ENCODE data around the gene RABGAP1L.

Gene RABGAP1L

GRCh38 chr1:174660476-174660875 lies 501.2 kb downstream of the RABGAP1L start:
- Histone ChIP-seq H3K9me3 (ENCODE audit: control insufficient read depth, low read length) (no peaks in the 10 kb centered on the region), H3K4me2 (ENCODE audit: low read length) (no peak overlapping the region), H3K79me2 (no peaks in the 10 kb centered on the region), H3K9ac (no peak overlapping the region), H3K4me1 (no peaks in the 10 kb centered on the region), H2AFZ (no peak overlapping the region), H3K27ac (no peak overlapping the region), H3K4me3 (ENCODE audit: low read depth, low read length) (no peak overlapping the region), H3K36me3 (ENCODE audit: control insufficient read depth, insufficient read depth, low read length) (no peaks in the 10 kb centered on the region), H3K27me3 (ENCODE audit: control insufficient read depth, insufficient read depth, low read length) (no peaks in the 10 kb centered on the region)
- TF ChIP-seq, protein P1, sequence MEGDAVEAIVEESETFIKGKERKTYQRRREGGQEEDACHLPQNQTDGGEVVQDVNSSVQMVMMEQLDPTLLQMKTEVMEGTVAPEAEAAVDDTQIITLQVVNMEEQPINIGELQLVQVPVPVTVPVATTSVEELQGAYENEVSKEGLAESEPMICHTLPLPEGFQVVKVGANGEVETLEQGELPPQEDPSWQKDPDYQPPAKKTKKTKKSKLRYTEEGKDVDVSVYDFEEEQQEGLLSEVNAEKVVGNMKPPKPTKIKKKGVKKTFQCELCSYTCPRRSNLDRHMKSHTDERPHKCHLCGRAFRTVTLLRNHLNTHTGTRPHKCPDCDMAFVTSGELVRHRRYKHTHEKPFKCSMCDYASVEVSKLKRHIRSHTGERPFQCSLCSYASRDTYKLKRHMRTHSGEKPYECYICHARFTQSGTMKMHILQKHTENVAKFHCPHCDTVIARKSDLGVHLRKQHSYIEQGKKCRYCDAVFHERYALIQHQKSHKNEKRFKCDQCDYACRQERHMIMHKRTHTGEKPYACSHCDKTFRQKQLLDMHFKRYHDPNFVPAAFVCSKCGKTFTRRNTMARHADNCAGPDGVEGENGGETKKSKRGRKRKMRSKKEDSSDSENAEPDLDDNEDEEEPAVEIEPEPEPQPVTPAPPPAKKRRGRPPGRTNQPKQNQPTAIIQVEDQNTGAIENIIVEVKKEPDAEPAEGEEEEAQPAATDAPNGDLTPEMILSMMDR (IDR thresholded peaks at IDR 0.05), result no peak

- TF ChIP-seq, protein P1 (IDR thresholded peaks at IDR 0.05), result no peak
- no peak overlapping the region for H3K27ac ChIP-seq
- H3K9me3 ChIP-seq (ENCODE audit: control insufficient read depth, low read length), result no peaks in the 10 kb centered on the region
- H3K79me2 ChIP-seq, result no peaks in the 10 kb centered on the region
- no peak overlapping the region for H3K4me2 ChIP-seq (ENCODE audit: low read length)
- H3K36me3 ChIP-seq (ENCODE audit: control insufficient read depth, insufficient read depth, low read length), result no peaks in the 10 kb centered on the region
- H3K4me3 ChIP-seq (ENCODE audit: low read depth, low read length), result no peak overlapping the region
- no peaks in the 10 kb centered on the region for H3K27me3 ChIP-seq (ENCODE audit: control insufficient read depth, insufficient read depth, low read length)
- no peaks in the 10 kb centered on the region for H3K4me1 ChIP-seq
- no peak overlapping the region for H2AFZ ChIP-seq
- H3K9ac ChIP-seq, result no peak overlapping the region
Observed at GRCh38 chr1:174663358-174663757, 504.0 kb downstream of the RABGAP1L start.

DNA sequence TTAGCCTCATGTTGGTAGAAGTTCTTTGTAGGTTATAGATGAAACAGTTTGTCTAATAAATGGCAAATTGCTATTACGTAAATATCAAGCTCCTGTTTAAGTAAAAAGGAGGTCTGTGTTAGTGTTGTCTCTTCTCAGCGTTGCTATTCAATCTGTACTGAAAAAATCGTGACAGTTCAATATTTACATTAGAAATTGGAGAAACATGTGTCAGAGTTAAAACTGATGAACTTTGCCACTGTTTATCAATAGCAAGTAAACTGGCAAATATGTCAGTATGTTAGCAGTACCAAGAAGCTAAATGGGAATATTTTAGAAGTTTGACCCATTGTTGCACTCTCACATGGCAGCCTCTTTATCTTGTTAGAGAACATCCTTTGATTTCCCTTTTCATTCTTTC lies 506.9 kb downstream of the RABGAP1L start:
- no peaks in the 10 kb centered on the region for H3K79me2 ChIP-seq

GRCh38 chr1:174671826-174672225 lies 512.5 kb downstream of the RABGAP1L start:
- H3K27me3 ChIP-seq (ENCODE audit: control insufficient read depth, insufficient read depth, low read length), result no peaks in the 10 kb centered on the region
- H3K36me3 ChIP-seq (ENCODE audit: control insufficient read depth, insufficient read depth, low read length), result no peaks in the 10 kb centered on the region
- no peaks in the 10 kb centered on the region for H3K9me3 ChIP-seq (ENCODE audit: control insufficient read depth, low read length)
- no peak overlapping the region for H3K4me3 ChIP-seq (ENCODE audit: low read depth, low read length)
- TF ChIP-seq, protein P1 (IDR thresholded peaks at IDR 0.05), result no peak
- no peaks in the 10 kb centered on the region for H3K4me1 ChIP-seq
- no peaks in the 10 kb centered on the region for H3K79me2 ChIP-seq
- no peak overlapping the region for H2AFZ ChIP-seq
- H3K4me2 ChIP-seq (ENCODE audit: low read length), result no peak overlapping the region
- no peak overlapping the region for H3K27ac ChIP-seq
- H3K9ac ChIP-seq, result no peak overlapping the region

More for the DNA sequence above, 506.9 kb downstream of the RABGAP1L start:
- no peaks in the 10 kb centered on the region for H3K4me1 ChIP-seq
- no peak overlapping the region for H3K27ac ChIP-seq
- H3K9me3 ChIP-seq (ENCODE audit: control insufficient read depth, low read length), result no peaks in the 10 kb centered on the region
- no peak overlapping the region for H3K4me3 ChIP-seq (ENCODE audit: low read depth, low read length)
- no peaks in the 10 kb centered on the region for H3K36me3 ChIP-seq (ENCODE audit: control insufficient read depth, insufficient read depth, low read length)
- no peak overlapping the region for H2AFZ ChIP-seq
- no peak overlapping the region for H3K4me2 ChIP-seq (ENCODE audit: low read length)
- H3K27me3 ChIP-seq (ENCODE audit: control insufficient read depth, insufficient read depth, low read length), result no peaks in the 10 kb centered on the region
- TF ChIP-seq, protein P1 (IDR thresholded peaks at IDR 0.05), result no peak
- no peak overlapping the region for H3K9ac ChIP-seq

- no peaks in the 10 kb centered on the region for H3K36me3 ChIP-seq (ENCODE audit: control insufficient read depth, insufficient read depth, low read length)
- no peaks in the 10 kb centered on the region for H3K4me1 ChIP-seq
- H3K4me2 ChIP-seq (ENCODE audit: low read length), result no peak overlapping the region
- no peak overlapping the region for H3K27ac ChIP-seq
- H3K9me3 ChIP-seq (ENCODE audit: control insufficient read depth, low read length), result no peaks in the 10 kb centered on the region
- no peak overlapping the region for H3K4me3 ChIP-seq (ENCODE audit: low read depth, low read length)
- H3K9ac ChIP-seq, result no peak overlapping the region
- H3K79me2 ChIP-seq, result no peaks in the 10 kb centered on the region
- no peak overlapping the region for H2AFZ ChIP-seq
- TF ChIP-seq, protein P1 (IDR thresholded peaks at IDR 0.05), result no peak
- H3K27me3 ChIP-seq (ENCODE audit: control insufficient read depth, insufficient read depth, low read length), result no peaks in the 10 kb centered on the region
Observed at GRCh38 chr1:174676856-174677255, 517.5 kb downstream of the RABGAP1L start.
